ENCODE measurements around the gene SOX8.

DNA sequence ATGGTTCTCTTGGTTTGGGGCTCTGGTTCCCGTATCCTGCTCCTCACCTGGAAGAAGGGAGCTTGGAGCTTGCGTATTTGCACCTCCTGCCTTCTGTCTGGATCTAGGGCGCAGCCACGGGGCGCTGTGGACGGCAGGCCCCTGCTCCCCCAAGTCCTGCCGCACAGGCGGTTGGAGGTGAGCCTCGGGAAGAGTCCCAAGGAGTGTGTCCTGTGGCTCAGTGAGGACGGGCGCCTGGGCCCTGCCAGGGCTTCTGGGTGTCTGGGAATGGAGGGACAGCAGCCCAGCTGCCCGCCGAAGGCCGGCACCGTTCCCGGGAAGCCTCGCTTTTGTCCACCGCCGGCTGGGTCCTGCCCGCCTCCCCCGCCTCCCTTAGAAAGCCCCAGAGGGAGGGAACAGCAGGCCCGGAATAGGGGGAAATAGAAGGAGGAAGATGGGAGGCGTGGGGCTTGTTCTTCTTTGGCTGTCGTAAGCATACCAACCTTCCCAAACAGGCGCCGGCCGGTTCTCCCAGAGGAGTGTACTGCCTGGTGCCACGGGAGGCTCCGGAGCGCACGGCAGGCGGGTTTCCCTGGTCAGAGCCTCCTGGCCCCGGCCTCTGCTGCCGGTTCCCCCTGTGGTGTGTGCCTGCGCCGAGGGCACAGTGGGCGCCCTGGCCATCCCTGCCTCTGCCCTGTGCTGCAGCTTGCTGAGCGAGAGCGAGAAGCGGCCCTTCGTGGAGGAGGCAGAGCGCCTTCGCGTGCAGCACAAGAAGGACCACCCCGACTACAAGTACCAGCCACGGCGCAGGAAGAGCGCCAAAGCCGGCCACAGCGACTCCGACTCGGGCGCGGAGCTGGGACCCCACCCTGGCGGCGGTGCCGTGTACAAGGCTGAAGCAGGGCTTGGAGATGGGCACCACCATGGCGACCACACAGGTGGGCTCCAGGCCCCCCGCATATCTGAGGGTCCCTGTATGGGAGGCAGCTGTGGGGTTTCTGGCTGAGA, 1.8 kb downstream of the SOX8 start:
- no peak for TF ChIP-seq BHLHE40 (IDR thresholded peaks at IDR 0.05; ENCODE audit: borderline replicate concordance)
- TF ChIP-seq ELF4 (IDR thresholded peaks at IDR 0.05) = no peak
- no peak for TF ChIP-seq FOXK2 (IDR thresholded peaks at IDR 0.05)
- TF ChIP-seq FOXM1 (IDR thresholded peaks at IDR 0.05; ENCODE audit: borderline replicate concordance) = no peak
- TF ChIP-seq SP1 (IDR thresholded peaks at IDR 0.05) = no peak
